GM08714 (cell line): ENCODE results near the gene SUMO1.

Experiments used
- H3K4me3 ChIP-seq: fragments of 200-500 bp; sonication (Bioruptor generic); 2 replicates; pipeline ENCODE4 v1.5.1; 2014; ENCODE audit warnings: mild to moderate bottlenecking, low read length, inconsistent platforms
- ZNF274 ChIP-seq: IDR thresholded peaks from 2 replicates; pipeline ENCODE4 v1.6.1; 2012; ENCODE audit warnings: mild to moderate bottlenecking, low read depth, low read length

SUMO1 gene

DNA sequence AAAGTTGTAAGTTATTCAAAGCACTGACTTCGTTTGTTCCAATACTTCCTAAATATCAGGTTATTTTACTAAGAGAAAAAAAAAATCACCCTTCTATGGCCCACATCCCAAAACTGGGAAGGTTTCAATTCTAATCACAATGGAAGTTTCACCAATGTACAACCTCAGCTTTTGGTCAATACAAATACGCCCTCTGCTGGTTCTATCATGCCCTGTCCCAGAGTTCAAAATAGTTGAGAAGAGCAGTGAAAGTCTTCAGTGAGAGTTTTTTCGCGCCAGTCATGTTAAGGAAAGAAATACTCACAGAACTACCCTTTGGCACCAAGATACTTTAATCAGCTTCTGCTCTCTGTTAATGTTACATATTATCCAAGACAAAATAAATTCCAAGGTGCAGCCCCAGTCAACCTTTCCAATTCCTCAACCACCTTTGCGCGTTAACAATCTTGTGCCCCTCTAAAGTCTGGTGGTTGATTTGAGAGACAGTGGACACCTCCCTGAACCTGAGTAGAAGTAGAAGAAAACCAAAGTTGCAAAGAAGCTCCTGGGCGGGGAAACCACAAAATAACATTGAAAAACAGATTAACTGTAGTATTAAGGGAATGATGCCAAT, 59.9 kb downstream of the SUMO1 start:
- TF ChIP-seq ZNF274: no peak
- no peak overlapping the region for H3K4me3 ChIP-seq

DNA sequence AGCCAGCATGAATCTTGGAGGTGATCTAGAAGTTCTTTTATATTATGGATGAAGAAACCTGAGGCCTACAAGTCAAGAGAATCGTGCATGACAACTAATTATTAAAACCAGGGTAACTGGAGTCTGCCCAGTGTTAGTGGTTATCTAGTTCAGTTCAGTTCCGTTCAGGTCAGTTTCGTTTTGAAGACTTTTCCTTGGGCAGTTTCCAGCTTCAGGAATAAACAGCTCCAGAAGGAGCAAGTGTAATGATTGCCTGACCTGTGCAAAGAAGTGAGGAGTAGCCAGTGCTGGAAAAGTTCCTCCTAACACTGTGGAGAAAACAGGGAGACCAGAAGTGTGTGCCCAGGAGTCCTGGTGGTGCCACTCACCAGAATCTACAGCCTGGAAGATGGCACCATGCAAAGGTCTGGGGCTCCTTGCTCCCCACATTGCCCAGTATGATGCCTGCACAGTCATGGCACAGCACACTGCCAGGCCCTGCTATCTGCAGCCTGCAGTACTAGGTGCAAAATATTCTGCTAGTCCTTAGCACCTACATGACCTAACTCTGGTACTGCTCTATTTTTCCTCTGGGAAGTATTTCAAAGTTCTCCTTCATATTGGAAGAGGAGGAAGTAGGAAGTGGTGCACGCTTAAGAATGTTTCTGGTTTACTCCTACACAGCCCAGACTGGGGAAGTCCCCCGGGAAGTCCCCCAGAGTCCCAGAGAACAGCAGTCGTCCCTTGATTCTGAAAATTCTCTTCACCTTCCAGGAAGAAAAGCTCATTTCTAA, 65.8 kb downstream of the SUMO1 start:
- TF ChIP-seq ZNF274: no peak
- no peak overlapping the region for H3K4me3 ChIP-seq

DNA sequence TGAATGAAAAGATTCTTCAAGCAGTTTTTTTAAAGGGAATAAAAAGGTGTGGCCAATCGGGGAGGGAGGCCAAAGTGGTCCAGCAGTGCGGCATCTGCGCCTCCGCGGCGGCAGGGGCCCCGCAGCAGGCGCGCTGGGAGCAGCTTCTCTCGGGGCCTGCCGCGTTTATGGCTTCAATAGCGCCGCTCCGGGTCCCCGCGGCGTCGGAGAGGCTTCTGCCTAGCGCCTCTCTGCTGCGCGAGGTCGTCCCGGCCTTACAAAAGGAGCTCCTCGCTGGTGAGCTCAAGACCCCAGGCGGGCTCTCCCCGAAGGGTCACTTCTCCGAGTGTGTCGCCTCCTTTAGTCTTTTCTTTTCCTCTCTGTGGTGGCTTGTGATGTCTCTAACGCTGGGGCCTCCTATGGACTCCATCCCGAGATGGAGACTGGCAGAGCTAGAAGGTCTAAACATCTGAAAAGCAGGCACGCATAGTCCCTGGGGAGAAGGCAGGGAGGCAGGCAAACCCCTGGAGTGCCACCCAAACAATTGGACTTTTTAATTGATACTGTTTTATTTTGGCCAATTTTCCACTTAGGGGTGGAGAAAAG, 67.1 kb downstream of the SUMO1 start:
- H3K4me3 ChIP-seq: no peak overlapping the region
- no peak for TF ChIP-seq ZNF274

DNA sequence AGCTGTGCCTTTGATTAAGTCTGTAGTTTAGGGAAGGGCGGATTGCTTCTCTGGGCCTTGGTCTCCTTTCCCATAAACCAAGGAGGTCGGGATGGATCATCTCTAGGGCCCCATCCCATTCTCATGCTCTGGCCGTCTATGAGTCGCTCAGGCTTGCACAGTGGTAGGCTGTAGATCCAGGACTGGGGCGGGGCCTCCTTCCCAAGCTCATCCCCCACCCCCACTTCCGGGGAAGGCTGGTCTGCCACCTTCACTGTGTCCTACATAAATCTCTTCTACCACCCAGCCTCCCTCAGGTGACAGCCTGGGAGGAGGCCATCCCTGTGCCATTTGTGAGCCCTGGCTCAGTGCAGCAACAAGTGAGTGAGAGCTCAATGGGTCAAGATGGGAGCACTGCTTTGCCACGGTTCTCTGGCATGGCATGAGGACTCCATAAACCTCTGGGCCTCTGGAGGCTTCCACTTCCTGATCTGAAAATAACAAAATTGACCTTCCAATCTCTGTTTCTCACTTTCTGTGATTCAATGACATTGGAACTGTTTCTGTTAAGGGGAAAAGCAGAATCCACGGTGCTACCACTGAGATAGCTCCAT, 68.5 kb downstream of the SUMO1 start:
- no peak for TF ChIP-seq ZNF274
- H3K4me3 ChIP-seq: no peak overlapping the region

DNA sequence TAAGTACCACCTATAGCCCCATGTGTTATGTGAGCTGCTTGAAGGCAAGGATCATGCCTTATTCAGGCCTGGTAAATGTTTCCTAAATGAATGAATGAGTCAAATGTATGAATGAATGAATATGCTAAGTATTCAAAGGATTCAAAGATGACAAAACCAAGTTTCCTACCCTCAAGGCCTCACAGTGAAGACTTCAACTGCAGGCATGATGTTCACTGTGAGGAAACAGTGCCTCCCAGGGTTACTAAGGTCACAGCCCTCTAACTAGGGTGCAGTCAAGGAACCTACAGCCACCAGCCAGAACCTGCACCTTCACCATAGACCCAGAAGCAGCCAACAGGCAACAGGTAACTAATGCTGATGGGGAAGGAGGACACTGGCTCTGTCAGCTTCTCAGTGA, 69.3 kb downstream of the SUMO1 start:
- H3K4me3 ChIP-seq: no peak overlapping the region
- no peak for TF ChIP-seq ZNF274

DNA sequence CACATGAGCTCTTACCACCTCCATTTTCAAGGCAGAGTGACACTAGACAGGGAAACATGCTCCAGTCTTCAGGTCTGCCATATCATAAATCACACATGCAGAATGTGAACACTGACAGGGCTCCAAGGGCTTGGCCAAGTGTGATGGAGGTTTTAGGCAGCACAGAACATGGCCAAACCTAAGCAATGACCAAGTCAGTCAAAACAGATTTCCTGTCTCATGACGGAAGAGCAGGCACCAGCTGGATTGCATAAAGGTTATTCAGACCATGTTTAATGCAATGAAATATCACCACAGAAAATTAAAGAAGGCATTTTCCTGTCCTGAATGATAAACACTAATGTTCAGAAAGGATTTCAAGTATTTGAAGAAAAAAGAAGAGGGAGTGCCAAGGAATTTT, 72.5 kb downstream of the SUMO1 start:
- no peak overlapping the region for H3K4me3 ChIP-seq
- no peak for TF ChIP-seq ZNF274

DNA sequence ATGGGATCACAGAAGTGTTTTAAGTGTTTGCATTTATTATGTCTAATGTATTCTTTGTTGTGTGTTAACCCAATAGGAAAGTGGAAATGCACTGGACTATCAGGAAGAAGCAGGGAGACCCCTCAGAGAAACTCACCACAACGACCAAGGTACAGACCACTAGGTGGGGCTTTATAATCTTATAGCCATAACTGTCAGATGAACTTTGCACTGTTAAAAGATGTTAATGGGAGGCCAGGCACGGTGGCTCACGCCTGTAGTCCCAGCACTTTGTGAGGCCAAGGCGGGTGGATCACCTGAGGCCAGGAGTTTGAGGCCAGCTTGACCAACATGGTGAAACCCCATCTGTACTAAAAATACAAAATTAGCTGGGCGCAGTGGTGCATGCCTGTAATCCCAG, 73.2 kb downstream of the SUMO1 start:
- no peak for TF ChIP-seq ZNF274
- H3K4me3 ChIP-seq: no peak overlapping the region

DNA sequence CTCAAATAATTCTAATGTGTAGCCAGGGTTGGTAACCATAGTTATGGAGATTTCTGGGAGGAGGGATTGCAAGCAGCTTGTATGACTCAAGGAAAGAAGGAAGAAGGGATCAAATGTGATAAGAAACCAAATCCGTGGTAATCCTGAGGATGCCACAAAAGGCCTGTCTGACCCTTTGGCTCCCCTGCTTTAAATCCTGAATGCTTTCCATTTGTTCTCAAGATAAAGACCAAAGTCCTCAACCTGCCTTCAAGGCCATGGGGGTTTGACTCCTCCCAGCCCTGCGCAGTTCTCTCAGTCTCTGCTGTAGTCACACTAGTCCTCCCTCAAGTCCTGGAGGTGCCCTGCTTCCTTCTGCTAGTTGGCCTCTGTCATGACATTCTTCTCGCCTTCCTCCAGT, 74.0 kb downstream of the SUMO1 start:
- TF ChIP-seq ZNF274: no peak
- no peak overlapping the region for H3K4me3 ChIP-seq

DNA sequence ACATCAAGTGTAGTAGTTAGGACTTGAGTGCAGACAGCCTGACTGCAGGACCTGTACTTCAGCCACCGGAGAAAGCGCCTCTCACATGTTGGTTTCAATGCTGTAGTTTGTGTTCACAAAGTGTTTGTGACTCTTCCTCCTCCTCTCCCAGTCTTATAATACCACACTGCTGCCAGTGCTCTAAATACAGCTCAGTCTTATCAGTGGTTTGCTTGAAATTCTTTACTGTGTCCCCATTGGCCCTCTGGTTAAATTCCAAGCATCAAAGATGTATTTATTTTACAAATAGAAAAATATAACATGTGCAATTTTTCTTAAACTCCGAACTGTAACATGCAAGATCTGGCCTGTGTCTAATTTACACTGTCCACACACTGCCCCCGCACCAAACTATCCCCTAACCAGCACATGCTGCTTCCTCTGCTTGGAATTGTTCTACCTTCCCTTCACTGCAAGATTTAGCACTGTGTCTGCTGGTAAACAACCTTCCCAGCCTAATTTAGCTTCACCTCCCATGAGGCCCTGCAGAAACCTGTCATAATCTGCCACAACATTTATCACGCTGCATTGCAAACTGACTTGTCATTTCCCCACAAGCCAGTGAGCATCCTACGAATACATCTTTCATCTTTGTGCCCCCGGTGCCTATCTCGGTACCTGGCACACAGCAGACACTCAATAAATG, 77.1 kb downstream of the SUMO1 start:
- no peak for TF ChIP-seq ZNF274
- no peak overlapping the region for H3K4me3 ChIP-seq

DNA sequence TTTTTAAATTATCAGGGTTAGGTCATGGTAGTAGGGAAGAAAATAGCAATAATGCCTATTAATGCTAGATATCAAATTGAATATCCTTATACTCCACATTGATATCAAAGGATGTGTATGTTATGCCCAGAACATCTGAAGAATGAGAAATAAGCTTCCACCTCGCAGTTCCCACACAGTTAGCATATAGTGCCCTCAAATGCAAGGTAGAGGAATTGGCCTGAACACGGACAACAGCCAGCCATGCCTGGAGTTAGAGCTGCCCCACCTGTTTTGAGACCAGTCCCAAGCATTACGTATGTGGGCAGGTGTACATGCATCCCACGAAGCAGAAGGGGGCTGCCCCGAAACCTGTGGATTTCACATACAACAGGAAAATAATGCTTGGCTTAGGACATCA, 79.6 kb downstream of the SUMO1 start:
- no peak overlapping the region for H3K4me3 ChIP-seq

DNA sequence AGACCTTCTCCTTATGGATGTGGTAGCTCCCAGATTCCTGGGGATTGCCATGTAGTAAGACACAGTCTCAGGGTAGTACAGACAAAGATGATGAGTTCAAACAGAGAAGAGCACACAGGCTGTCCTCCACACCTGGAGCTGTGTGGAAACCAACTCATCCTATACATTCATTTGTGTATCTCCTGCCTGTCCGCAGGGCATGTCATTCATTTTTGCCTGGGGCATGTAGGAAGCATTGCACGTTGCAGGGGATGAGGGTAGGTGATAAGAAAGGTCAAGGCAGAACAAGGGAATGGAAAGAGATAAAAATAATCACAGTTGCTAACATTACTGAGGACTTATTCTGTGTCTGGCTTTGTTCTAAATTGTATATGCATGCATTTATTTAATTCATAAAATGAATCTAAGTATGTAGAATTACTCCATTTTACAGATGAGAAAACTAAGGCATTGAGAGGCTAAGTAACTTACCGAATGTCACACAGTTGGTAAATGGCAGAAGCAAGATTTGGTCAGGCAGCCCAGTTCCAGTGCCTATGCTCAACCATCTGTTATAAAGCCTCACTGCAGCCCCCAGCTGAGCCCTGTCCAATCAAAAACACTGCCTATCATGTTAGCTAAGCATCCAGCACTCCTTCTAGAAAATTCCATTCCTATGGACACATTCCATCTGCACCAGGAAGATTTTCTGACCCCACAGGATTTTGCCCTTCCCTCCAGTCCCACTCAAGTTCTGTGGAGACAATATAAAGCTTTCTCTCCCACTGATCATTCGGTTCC, 81.0 kb downstream of the SUMO1 start:
- no peak for TF ChIP-seq ZNF274
- H3K4me3 ChIP-seq: no peak overlapping the region

More for the DNA sequence above, 79.6 kb downstream of the SUMO1 start:
- TF ChIP-seq ZNF274: no peak
